Activated naive CD8-positive, alpha-beta T cell treated with anti-CD3 and anti-CD28 coated beads, Interleukin-2, amount 50 U/mL, for 16 hours (primary cell): Measurements from ENCODE around the gene PODXL.

ENCODE experiments used
- DNase-seq: peaks from one replicate; pipeline ENCODE4 v3.0.0-alpha.2; 2020; ENCODE audit warnings: low read depth, low spot score

Gene PODXL

DNA sequence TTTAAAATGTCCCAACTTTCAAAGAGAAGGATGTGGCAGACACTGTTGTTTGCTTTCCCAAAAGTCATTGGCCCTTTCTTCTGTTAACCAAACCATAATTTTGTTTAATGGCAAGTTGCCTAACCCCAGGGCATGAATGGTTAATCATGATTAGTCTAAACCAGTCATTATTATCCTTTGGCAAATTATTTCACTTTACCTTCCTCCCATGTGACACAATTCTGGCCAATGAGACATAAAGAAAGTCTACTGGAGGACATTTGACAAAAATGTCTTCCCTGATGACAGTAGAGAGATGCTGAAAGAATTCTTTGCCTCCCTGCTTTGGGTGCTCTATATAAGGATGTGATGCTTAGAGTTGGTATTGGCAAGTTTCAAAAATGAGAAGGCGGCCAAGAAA lies 101.9 kb downstream of the PODXL start:
- no peak for DNase-seq
